SK-N-SH (cell line): ENCODE data around the gene OR6C4.

ENCODE experiments used
- CTCF ChIP-seq: fragments of 200-600 bp; sonication (generic); IDR thresholded peaks from 2 replicates; pipeline ENCODE4 v1.6.1; 2017; ENCODE audit warnings: antibody characterized with exemption, mild to moderate bottlenecking, moderate library complexity
- FOXM1 ChIP-seq: IDR thresholded peaks from 2 replicates; pipeline ENCODE4 v1.4.0; 2012; ENCODE audit warnings: low read depth, mild to moderate bottlenecking
- RXRA ChIP-seq: IDR thresholded peaks from 2 replicates; pipeline ENCODE4 v1.4.0; 2012; ENCODE audit warnings: low read depth, mild to moderate bottlenecking, borderline replicate concordance
- TAF1 ChIP-seq: IDR thresholded peaks from 2 replicates; pipeline ENCODE4 v1.6.1; 2012; ENCODE audit warnings: low read depth, mild to moderate bottlenecking, low read length, moderate library complexity, borderline replicate concordance

- TF ChIP-seq TAF1 (no peak), CTCF (no peak), RXRA (no peak), FOXM1 (no peak)
Observed at GRCh38 chr12:55515696-55516095, 33.7 kb upstream of the OR6C4 start.
